ENCODE measurements around the gene EDA2R.

DNA sequence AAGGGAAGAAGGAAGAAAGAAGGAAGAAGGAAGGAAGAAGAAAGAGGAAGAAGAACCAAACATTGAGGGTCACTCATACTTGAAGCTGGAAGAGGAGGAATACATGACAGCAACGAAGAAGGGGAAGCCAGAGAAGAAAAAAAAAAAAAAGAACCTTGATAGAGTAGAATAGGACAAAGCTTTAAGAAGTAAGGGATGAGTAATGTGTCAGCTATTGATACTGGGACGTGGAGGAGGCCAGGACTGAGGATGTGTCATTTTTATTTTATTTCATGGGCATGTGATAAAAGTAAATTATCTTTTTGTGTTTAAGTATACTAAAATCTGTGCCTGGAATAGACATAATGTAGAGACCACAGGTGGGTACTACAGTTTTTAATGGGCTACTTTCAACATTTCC lies 6.4 kb downstream of the EDA2R start:
- TF ChIP-seq POLR2AphosphoS5 (IDR thresholded peaks at IDR 0.05; ENCODE audit: borderline replicate concordance, low read depth, low read length), result no peak
- TF ChIP-seq EZH2 (IDR thresholded peaks at IDR 0.05), result no peak
- TF ChIP-seq FOXP2 (optimal IDR thresholded peaks at IDR 0.05; ENCODE audit: control extremely low read depth, extremely low read length, insufficient read depth), result no peak
